Fibroblast of the aortic adventitia (primary cell): ENCODE results near the gene NRG2. TPM values are rescaled to one million over a fixed set of nuclear protein-coding genes. Genes with fewer than 3 reads are reported as not detected.

Source experiments
- DNase-seq: peaks from one replicate; pipeline ENCODE4 v3.0.0-alpha.2; 2010; ENCODE audit warnings: low read depth
- H3K4me3 ChIP-seq: 2 replicates; pipeline ENCODE4 v1.5.1; 2011; ENCODE audit warnings: low read depth, mild to moderate bottlenecking, control low read depth, low read length, moderate library complexity
- CTCF ChIP-seq: IDR thresholded peaks from 2 replicates; pipeline ENCODE4 v1.5.1; 2011; ENCODE audit warnings: mild to moderate bottlenecking, low read length, control low read depth, inconsistent platforms; ENCODE audit not compliant: insufficient read depth
- total RNA-seq: library from RNA; depleted of rRNA; stranded (reverse); fragments of >200 nt; gene quantifications from 2 replicates; pipeline ENCODE4 v1.2.3, GENCODE V29; 2012; ENCODE audit warnings: low replicate concordance

Gene NRG2
- total RNA-seq, 1 donor, result 0.36 TPM

DNA sequence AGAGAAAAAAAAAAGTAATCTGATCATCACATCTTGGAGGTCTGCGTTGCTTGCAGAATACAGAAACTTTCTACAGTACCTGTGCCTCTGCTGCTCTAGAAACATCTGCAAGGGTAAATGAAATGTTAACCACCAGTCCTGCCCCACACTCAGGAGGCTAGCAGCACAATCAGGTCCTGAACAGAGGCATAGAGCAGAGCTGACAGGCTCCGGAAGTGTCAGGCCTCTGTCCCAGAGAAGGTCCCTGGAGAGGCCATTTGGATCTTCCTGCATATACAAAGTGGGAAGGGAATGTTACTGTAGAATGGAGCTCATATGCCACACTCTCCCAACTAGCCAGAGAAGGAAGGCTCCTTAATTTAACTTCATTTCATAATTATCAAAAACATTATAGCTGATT is 7.2 kb downstream of the NRG2 start:
- TF ChIP-seq CTCF, result no peak
- DNase-seq, result no peak
- no peak overlapping the region for H3K4me3 ChIP-seq

GRCh38 chr5:140033037-140033760 is 9.9 kb downstream of the NRG2 start:
- no peak for TF ChIP-seq CTCF

DNA sequence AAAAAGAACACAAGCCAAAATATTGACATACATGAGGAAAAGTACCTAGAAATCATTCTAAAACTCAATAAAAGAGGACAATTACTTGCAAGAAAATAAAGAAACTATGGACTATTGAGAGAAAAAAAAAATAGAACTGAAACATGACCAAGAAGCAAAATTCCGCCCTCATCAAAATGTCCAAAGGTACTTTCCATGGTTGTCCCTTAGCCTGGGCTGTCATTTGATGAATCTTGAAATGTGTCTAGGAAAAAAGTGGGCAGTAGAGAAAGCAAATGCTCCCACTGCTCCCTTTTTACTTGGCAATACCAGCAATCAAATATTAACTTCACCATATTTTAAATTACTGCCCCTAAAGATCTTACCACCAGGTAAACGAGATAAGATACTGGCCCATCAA is 10.8 kb downstream of the NRG2 start:
- no peak for DNase-seq
- no peak overlapping the region for H3K4me3 ChIP-seq
- no peak for TF ChIP-seq CTCF

More at GRCh38 chr5:140033037-140033760, 9.9 kb downstream of the NRG2 start:
- no peak for DNase-seq
- no peak overlapping the region for H3K4me3 ChIP-seq

DNA sequence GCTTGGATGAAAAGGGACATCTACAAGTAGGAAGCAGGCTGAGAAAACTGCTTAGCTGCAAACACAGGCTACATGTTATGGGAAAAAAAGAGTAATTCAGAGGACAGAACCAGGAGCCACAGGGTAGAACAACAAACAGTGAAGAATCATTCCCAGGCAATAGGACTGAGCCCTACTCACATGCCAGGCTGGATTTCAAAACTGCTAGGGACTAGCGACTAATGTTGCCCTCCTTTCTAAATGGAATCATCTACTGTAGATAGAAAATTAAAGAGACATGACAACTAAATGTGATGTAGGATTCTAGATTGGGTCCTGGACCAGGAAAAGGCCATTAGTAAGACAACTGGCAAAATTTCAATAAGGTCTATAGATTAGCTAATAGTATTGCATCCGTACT is 15.3 kb downstream of the NRG2 start:
- no peak for DNase-seq
- TF ChIP-seq CTCF, result no peak
- H3K4me3 ChIP-seq, result no peak overlapping the region

- TF ChIP-seq CTCF, result no peak
- DNase-seq, result no peak
Measured at GRCh38 chr5:140025736-140026135, 17.4 kb downstream of the NRG2 start.

DNA sequence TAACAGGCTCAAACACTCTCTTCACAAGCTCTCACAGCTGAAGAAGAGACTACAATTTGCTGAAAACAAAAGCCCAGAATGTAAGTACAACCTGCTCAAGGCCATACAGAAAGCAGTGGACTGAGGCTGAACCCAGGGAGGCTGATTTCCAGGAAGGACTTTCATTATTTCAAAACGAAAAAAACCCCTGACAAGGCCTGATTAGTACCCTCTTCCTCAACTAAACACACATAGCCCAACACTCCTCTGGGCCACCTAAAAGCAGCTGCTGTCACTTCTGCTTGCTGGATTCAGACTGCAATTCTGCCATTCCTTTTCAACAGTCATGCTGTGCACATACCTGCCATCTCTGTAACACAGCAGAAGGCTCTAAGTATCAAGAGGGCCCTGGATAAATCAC is 18.2 kb downstream of the NRG2 start:
- no peak for TF ChIP-seq CTCF
- no peak for DNase-seq
- H3K4me3 ChIP-seq, result no peak overlapping the region

More at GRCh38 chr5:140025736-140026135, 17.4 kb downstream of the NRG2 start:
- H3K4me3 ChIP-seq, result no peak overlapping the region

- H3K4me3 ChIP-seq, result no peak overlapping the region
- no peak for DNase-seq
- TF ChIP-seq CTCF, result no peak
Measured at GRCh38 chr5:140023611-140024191, 19.4 kb downstream of the NRG2 start.
